ENCODE measurements around the gene MYO10. TPM values are rescaled to one million over a fixed set of nuclear protein-coding genes. Genes with fewer than 3 reads are reported as not detected.
A peak's percentile ranks its signal among the peaks of the same experiment; 100 is the strongest.

Gene MYO10
- total RNA-seq, 1 experiment from 2014 or later, result 71.9 TPM

DNA sequence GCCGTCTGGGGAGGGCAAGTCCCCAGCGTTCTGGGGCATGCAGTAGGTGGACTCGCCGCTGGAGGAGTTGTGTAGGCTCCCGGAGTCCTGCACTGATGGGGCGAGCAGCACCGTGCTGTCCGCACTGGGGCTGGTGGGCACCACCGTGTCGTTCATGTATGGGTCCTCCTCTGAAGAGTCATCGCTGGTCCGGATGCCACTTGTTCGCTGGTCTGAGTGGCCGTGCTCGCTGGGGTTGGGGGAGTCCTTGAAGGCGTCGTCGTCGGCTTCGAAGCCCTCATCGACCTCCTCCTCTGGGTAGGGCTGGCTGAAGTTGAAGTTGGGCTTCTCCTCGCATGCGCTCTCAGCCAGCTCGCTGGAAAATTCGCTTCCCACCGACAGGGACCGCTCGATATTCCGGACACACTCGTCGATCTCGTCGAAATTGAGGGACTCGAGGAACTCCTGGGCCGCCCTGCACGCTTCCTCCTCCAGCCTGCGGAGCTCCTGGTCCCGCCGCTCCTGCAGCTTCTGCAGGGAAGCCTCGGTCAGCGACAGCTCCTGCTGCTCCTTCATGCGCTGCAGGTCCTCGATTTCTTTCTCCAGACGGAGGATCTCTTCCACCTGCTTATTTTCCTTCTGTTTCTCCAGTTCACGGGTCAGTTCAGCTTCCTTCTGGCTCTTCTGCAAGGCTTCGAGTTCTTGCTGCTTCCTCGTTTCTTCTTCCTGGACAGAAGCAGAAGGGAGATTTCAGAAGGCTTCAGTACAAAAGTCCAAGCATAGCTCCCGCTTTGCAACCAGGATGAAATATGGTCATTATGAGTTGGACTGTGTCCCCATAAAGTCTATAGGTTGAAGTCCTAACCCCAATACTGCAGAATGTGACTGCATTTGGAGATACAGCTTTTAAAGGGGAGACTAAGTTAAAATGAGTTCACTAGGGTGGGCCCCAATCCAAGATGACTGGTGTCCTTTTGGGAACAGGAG lies 234.7 kb downstream of the MYO10 start:
- no peaks in the 10 kb centered on the region for H3K27me3 ChIP-seq (ENCODE audit: control insufficient read depth, insufficient read depth, low read length)

DNA sequence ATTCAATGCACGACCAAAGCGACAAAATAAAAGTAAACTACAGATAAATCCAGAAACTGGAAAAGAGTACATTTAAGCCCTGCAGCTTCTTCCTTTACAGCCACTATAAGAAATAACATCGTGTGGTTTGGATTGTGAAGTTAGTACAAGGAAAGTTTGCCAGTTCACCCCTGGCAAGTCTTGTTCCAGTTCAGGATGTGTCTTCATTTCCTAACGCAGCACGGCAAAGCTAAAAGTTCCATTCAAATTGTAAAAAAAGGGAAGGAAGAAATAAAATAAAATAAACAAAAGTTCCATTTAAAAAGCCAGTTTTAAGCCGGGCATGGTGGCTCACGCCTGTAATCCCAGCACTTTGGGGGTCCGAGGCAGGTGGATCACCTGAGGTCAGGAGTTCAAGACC lies 236.0 kb downstream of the MYO10 start:
- CTCF ChIA-PET, result no interaction called here
- Histone ChIP-seq H3K27ac (ENCODE audit: low read length) (no peak overlapping the region), H3K4me3 (ENCODE audit: low read depth in 2 of 2, low read length in 2 of 2) (no peak overlapping the region), H3K36me3 (ENCODE audit: control insufficient read depth, insufficient read depth, low read length) (peaks cover 9% of the 10 kb centered on the region; the same call in 1 of the 2 replicates), H3K4me1 (ENCODE audit: control insufficient read depth, insufficient read depth, low read length) (no peaks in the 10 kb centered on the region), H3K9me3 (ENCODE audit: control insufficient read depth, insufficient read depth, low read depth, low read length) (no peaks in the 10 kb centered on the region), H3K27me3 (ENCODE audit: control insufficient read depth, insufficient read depth, low read length) (no peaks in the 10 kb centered on the region)
- TF ChIP-seq POLR2AphosphoS5 (IDR thresholded peaks at IDR 0.05; ENCODE audit: low read depth, low read length), result no peak
- no peak for TF ChIP-seq SIN3A (IDR thresholded peaks at IDR 0.05; ENCODE audit: borderline replicate concordance, insufficient read depth, low read depth, low read length)
- no peak for TF ChIP-seq TCF7L2 (IDR thresholded peaks at IDR 0.05; ENCODE audit: low read depth, low read length)
- TF ChIP-seq, protein P1, sequence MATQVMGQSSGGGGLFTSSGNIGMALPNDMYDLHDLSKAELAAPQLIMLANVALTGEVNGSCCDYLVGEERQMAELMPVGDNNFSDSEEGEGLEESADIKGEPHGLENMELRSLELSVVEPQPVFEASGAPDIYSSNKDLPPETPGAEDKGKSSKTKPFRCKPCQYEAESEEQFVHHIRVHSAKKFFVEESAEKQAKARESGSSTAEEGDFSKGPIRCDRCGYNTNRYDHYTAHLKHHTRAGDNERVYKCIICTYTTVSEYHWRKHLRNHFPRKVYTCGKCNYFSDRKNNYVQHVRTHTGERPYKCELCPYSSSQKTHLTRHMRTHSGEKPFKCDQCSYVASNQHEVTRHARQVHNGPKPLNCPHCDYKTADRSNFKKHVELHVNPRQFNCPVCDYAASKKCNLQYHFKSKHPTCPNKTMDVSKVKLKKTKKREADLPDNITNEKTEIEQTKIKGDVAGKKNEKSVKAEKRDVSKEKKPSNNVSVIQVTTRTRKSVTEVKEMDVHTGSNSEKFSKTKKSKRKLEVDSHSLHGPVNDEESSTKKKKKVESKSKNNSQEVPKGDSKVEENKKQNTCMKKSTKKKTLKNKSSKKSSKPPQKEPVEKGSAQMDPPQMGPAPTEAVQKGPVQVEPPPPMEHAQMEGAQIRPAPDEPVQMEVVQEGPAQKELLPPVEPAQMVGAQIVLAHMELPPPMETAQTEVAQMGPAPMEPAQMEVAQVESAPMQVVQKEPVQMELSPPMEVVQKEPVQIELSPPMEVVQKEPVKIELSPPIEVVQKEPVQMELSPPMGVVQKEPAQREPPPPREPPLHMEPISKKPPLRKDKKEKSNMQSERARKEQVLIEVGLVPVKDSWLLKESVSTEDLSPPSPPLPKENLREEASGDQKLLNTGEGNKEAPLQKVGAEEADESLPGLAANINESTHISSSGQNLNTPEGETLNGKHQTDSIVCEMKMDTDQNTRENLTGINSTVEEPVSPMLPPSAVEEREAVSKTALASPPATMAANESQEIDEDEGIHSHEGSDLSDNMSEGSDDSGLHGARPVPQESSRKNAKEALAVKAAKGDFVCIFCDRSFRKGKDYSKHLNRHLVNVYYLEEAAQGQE (IDR thresholded peaks at IDR 0.05; ENCODE audit: insufficient read depth in 1 of 2, low read depth in 2 of 2, low read length in 1 of 2), result no peak
- TF ChIP-seq, protein P2, sequence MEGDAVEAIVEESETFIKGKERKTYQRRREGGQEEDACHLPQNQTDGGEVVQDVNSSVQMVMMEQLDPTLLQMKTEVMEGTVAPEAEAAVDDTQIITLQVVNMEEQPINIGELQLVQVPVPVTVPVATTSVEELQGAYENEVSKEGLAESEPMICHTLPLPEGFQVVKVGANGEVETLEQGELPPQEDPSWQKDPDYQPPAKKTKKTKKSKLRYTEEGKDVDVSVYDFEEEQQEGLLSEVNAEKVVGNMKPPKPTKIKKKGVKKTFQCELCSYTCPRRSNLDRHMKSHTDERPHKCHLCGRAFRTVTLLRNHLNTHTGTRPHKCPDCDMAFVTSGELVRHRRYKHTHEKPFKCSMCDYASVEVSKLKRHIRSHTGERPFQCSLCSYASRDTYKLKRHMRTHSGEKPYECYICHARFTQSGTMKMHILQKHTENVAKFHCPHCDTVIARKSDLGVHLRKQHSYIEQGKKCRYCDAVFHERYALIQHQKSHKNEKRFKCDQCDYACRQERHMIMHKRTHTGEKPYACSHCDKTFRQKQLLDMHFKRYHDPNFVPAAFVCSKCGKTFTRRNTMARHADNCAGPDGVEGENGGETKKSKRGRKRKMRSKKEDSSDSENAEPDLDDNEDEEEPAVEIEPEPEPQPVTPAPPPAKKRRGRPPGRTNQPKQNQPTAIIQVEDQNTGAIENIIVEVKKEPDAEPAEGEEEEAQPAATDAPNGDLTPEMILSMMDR (IDR thresholded peaks at IDR 0.05), result no peak
- POLR2A ChIA-PET, result no interaction called here
- no peak for DNase-seq (ENCODE audit: low read depth, low spot score)
- ATAC-seq, result no peak
- intact Hi-C loops (cut with micrococcal nuclease; ENCODE audit: unreplicated experiment) (no loop called here), in situ Hi-C loops (cut with HindIII; ENCODE audit: low pct_unique_long_range_greater_than_20kb, low sequenced_read_pairs) (no loop called here)
- BruUV-seq (replicated peaks), result no TSS peak

More for the DNA sequence above, 234.7 kb downstream of the MYO10 start:
- ChIA-PET CTCF (no interaction called here), POLR2A (no interaction called here)
- H3K9me3 ChIP-seq (ENCODE audit: control insufficient read depth, insufficient read depth, low read depth, low read length), result no peaks in the 10 kb centered on the region
- no peak overlapping the region for H3K27ac ChIP-seq (ENCODE audit: low read length)
- intact Hi-C loops (cut with micrococcal nuclease; ENCODE audit: unreplicated experiment), result no loop called here
- H3K36me3 ChIP-seq (ENCODE audit: control insufficient read depth, insufficient read depth, low read length), result peaks cover 9% of the 10 kb centered on the region; the same call in 1 of the 2 replicates
- BruUV-seq (replicated peaks), result TSS peak; percentile 89
- no peak overlapping the region for H3K4me3 ChIP-seq (ENCODE audit: low read depth in 2 of 2, low read length in 2 of 2)
- in situ Hi-C loops (cut with HindIII; ENCODE audit: low pct_unique_long_range_greater_than_20kb, low sequenced_read_pairs), result no loop called here
- TF ChIP-seq TCF7L2 (IDR thresholded peaks at IDR 0.05; ENCODE audit: low read depth, low read length), result no peak
- TF ChIP-seq, protein P2 (IDR thresholded peaks at IDR 0.05), result no peak
- TF ChIP-seq POLR2AphosphoS5 (IDR thresholded peaks at IDR 0.05; ENCODE audit: low read depth, low read length), result no peak
- TF ChIP-seq, protein P1 (IDR thresholded peaks at IDR 0.05; ENCODE audit: insufficient read depth in 1 of 2, low read depth in 2 of 2, low read length in 1 of 2), result no peak
- TF ChIP-seq SIN3A (IDR thresholded peaks at IDR 0.05; ENCODE audit: borderline replicate concordance, insufficient read depth, low read depth, low read length), result no peak
- H3K4me1 ChIP-seq (ENCODE audit: control insufficient read depth, insufficient read depth, low read length), result no peaks in the 10 kb centered on the region
- no peak; the same call in 1 of the 2 replicates for ATAC-seq
- DNase-seq (ENCODE audit: low read depth, low spot score), result no peak

All from Panc1 (cell line).